HG03469 (cell line): ENCODE data around the gene HAX1.

ENCODE experiments used
- ATAC-seq: cut with Tn5 transposase; IDR thresholded peaks from one replicate; pipeline ENCODE4 v1.9.1; 2021; ENCODE audit warnings: mild to moderate bottlenecking, moderate library complexity, moderate number of reproducible peaks; ENCODE audit not compliant: unreplicated experiment

The HAX1 gene

GRCh38 chr1:154324669-154325582 lies 52.5 kb downstream of the HAX1 start, which contains the start of gene ATP8B2:
Gene ATP8B2 (plus strand): TSS chr1:154325525. CDS start chr1:154328142, 2,617 bp downstream.
- ATAC-seq, result no peak
